Fibroblast of skin of abdomen (primary cell): Measurements from ENCODE around the gene DRP2.
"Not testable (repeated sequence)": the region's sequence is repeated elsewhere in the genome, so short reads cannot be mapped to it uniquely, and the experiment has no call there.

Source experiments
- DNase-seq: peaks from one replicate; pipeline ENCODE4 v3.0.0-alpha.2; 2013

The DRP2 gene

GRCh38 chrX:101252634-101253033 is 33.0 kb downstream of the DRP2 start:
- DNase-seq, result no peak

GRCh38 chrX:101257448-101258258 is 38.1 kb downstream of the DRP2 start:
- peak; percentile 31 for DNase-seq

- DNase-seq, result no peak
Measured at GRCh38 chrX:101258259-101258581, 38.6 kb downstream of the DRP2 start.

GRCh38 chrX:101260435-101260834 is 40.8 kb downstream of the DRP2 start:
- DNase-seq, result no peak

GRCh38 chrX:101262590-101262989 is 43.0 kb downstream of the DRP2 start:
- DNase-seq, result no peak

- DNase-seq, result no peak
Measured at GRCh38 chrX:101263766-101264165, 44.2 kb downstream of the DRP2 start.

GRCh38 chrX:101265869-101266428 is 46.4 kb downstream of the DRP2 start:
- DNase-seq, result peak; percentile 2

GRCh38 chrX:101274198-101274597 is 54.6 kb downstream of the DRP2 start:
- DNase-seq, result no peak

- no peak for DNase-seq
Measured at GRCh38 chrX:101276238-101276637, 56.7 kb downstream of the DRP2 start.

- peak; percentile 33 for DNase-seq
Measured at GRCh38 chrX:101287402-101287801, 67.8 kb downstream of the DRP2 start.

- DNase-seq, result peak; percentile 6
Measured at GRCh38 chrX:101290957-101291603, 71.5 kb downstream of the DRP2 start, which contains the start of gene TAF7L. Gene TAF7L, minus strand, starts transcription at chrX:101291334. Its CDS starts 3,791 bp downstream, at chrX:101287543.

- DNase-seq, result not testable (repeated sequence)
Measured at GRCh38 chrX:101295603-101296002, 76.0 kb downstream of the DRP2 start.

- DNase-seq, result no peak
Measured at GRCh38 chrX:101303790-101304189, 84.2 kb downstream of the DRP2 start.
